Mesothelial cell of epicardium (in vitro differentiated cells): Measurements from ENCODE around the gene RAMP2. TPM values are rescaled to one million over a fixed set of nuclear protein-coding genes. Genes with fewer than 3 reads are reported as not detected.

Experiments
- DNase-seq, 2 experiments: peaks; one replicate each; pipeline ENCODE4 v3.0.0; 2021; ENCODE audit warnings: low spot score in 2 of 2; ENCODE audit not compliant: unreplicated experiment in 2 of 2
- H3K27ac Mint-ChIP-seq: 2 replicates; pipeline ENCODE4 v1.8.0; 2021; ENCODE audit warnings: mixed read lengths
- H3K27me3 Mint-ChIP-seq: 2 replicates; pipeline ENCODE4 v1.8.0; 2021; ENCODE audit warnings: low read depth, mixed read lengths
- H3K36me3 Mint-ChIP-seq: 2 replicates; pipeline ENCODE4 v1.8.0; 2021; ENCODE audit warnings: mixed read lengths
- H3K4me1 Mint-ChIP-seq: 2 replicates; pipeline ENCODE4 v1.8.0; 2021; ENCODE audit warnings: mixed read lengths
- H3K4me3 Mint-ChIP-seq: 2 replicates; pipeline ENCODE4 v1.8.0; 2021; ENCODE audit warnings: mild to moderate bottlenecking, moderate library complexity, mixed read lengths
- H3K9me3 Mint-ChIP-seq: 2 replicates; pipeline ENCODE4 v1.8.0; 2021; ENCODE audit warnings: mixed read lengths
- CTCF ChIP-seq: fragments of 200-600 bp; sonication (generic); IDR thresholded peaks from one replicate; pipeline ENCODE4 v1.5.0; 2021; ENCODE audit warnings: antibody characterized with exemption; ENCODE audit not compliant: unreplicated experiment
- total RNA-seq: library from RNA; stranded (reverse); gene quantifications from 3 replicates; pipeline ENCODE4 v1.2.1, GENCODE V29; 2021

RAMP2 gene
- total RNA-seq, 1 donor from 2014 or later: 22.3 TPM

- H3K36me3 Mint-ChIP-seq: no peaks in the 10 kb centered on the region
- DNase-seq: no peak
- H3K4me3 Mint-ChIP-seq: peak overlapping the region; percentile 90
- peaks cover 12% of the 10 kb centered on the region for H3K4me1 Mint-ChIP-seq
- H3K9me3 Mint-ChIP-seq: no peaks in the 10 kb centered on the region
- peaks cover 8% of the 10 kb centered on the region for H3K27me3 Mint-ChIP-seq
- peak overlapping the region; percentile 96 for H3K27ac Mint-ChIP-seq
- no peak for TF ChIP-seq CTCF
These were observed 17.3 kb upstream of the RAMP2 start for GRCh38 chr17:42743595-42744282.

GRCh38 chr17:42744283-42744805, 16.7 kb upstream of the RAMP2 start:
- H3K36me3 Mint-ChIP-seq: no peaks in the 10 kb centered on the region
- H3K27me3 Mint-ChIP-seq: peaks cover 8% of the 10 kb centered on the region
- peaks cover 12% of the 10 kb centered on the region for H3K4me1 Mint-ChIP-seq
- H3K27ac Mint-ChIP-seq: peak overlapping the region; percentile 96
- H3K4me3 Mint-ChIP-seq: peak overlapping the region; percentile 90
- TF ChIP-seq CTCF: no peak
- no peak for DNase-seq
- H3K9me3 Mint-ChIP-seq: no peaks in the 10 kb centered on the region

- Mint-ChIP-seq H3K9me3 (no peaks in the 10 kb centered on the region), H3K27ac (peak within 1 kb of the TSS; percentile 96), H3K4me3 (peak within 1 kb of the TSS; percentile 90), H3K4me1 (peaks cover 12% of the 10 kb centered on the region), H3K36me3 (no peaks in the 10 kb centered on the region), H3K27me3 (peaks cover 8% of the 10 kb centered on the region)
- DNase-seq: peak; percentile 92 to 96
- TF ChIP-seq CTCF: no peak
These were observed 16.0 kb upstream of the RAMP2 start, which contains the start of gene EZH1 for GRCh38 chr17:42744806-42745617. TSS of gene EZH1 (minus strand) at chr17:42745040. CDS start at chr17:42728941, 16,099 bp downstream.

- Mint-ChIP-seq H3K27me3 (peaks cover 16% of the 10 kb centered on the region), H3K36me3 (no peaks in the 10 kb centered on the region), H3K9me3 (no peaks in the 10 kb centered on the region), H3K4me3 (no peak overlapping the region), H3K4me1 (peaks cover 12% of the 10 kb centered on the region), H3K27ac (no peak overlapping the region)
- TF ChIP-seq CTCF: no peak
- no peak for DNase-seq
These were observed 12.7 kb upstream of the RAMP2 start for GRCh38 chr17:42748202-42748907.
